GM21619 (cell line): ENCODE measurements around the gene UBTFL1.
"Not testable (repeated sequence)": the region's sequence is repeated elsewhere in the genome, so short reads cannot be mapped to it uniquely, and the experiment has no call there.

Experiments used
- ATAC-seq: cut with Tn5 transposase; IDR thresholded peaks from one replicate; pipeline ENCODE4 v1.9.1; 2021; ENCODE audit not compliant: unreplicated experiment

Gene UBTFL1, protein sequence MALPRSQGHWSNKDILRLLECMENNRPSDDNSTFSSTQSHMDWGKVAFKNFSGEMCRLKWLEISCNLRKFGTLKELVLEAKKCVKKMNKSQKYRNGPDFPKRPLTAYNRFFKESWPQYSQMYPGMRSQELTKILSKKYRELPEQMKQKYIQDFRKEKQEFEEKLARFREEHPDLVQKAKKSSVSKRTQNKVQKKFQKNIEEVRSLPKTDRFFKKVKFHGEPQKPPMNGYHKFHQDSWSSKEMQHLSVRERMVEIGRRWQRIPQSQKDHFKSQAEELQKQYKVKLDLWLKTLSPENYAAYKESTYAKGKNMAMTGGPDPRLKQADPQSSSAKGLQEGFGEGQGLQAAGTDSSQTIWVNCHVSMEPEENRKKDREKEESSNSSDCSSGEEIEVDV

DNA sequence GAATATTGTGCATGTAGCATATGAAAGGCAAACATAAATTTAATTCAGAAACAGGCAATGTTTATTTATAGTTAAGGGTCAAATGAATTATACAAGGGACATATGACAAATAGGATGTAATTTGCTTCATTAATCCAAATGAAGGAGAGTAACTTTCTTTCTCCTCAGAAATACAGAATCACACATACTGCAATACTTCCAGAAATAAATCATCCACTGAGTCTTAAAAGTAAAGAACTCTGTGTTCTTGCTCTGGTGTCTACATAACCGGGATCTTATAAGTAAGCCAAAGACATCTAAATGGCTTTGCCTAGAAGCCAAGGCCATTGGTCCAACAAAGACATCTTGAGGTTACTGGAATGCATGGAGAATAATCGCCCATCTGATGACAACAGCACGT, at the start of gene UBTFL1:
UBTFL1 (plus strand) TSS at position 301 of the 400 bp plus-strand sequence; CDS start at position 301, 0 bp downstream.
- not testable (repeated sequence) for ATAC-seq

DNA sequence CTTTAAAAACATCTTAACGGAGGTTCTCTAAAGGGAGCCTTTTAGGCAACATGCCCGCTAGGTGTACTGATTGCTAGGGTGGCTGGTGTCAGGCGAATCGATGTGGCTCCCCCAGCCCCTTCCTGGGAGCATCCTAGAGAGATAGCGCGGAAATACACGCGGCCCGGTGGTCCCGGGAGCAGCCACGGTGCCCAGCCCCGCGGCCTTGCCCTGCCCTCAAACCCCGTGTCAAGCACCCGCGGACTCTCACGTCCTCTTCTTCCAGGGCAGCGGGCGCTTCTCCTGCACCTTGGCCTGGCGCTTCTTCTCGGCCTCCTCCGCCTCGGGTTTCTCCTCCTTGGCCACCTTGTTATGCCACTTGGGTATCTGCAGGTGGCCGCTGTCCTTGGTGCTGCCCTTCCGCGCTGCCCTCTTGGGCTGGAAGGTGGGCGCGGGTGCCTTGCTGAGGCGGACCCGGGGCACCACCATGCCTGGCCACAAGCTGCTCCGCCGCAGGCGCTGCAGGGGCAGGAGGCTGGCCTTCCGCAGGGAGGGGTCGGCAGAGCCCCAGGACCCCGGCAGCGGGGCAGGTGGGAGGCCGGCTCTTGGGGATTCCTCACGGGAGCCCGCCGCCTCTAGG, 34.0 kb upstream of the UBTFL1 start:
- ATAC-seq = not testable (repeated sequence)

DNA sequence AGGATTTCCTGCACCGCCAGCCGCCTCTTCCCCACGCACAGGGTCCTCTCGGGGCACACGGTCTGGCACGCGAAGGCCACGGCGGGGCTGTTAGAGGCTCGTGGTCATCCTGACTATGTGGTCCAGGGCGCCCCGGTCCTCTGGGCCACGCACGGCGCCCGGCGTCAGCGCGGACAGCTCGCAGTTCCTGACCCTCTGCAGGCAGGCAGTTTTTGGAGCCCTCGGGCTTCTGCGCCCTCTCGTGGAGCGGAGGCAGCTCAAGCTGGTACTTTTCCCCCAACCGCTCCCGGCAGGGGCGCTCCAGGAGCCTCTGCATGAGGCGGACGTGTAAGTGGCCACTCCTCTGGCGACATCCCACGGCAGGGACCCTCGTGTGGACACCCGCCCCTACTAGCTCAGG, 33.4 kb upstream of the UBTFL1 start:
- ATAC-seq = not testable (repeated sequence)

DNA sequence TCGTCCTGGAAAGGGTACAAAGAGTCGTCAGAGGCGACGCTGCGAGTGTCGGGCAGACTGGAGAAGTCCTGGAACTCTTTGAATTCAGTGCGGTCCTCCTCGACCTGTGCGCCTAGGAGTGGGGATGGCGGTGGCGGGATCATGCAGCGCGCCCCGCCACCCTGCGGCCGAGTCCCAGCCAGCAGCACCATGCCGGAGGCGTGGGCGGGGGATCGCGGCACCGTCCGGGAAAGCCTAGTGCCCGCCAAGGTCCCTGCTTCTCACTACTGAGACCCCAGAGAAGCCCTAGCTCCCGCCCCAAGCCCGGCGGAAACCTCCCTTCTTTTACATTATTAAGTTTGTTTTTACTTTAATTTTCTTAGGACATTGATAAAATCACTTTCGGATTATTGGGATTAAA, 32.2 kb upstream of the UBTFL1 start:
- not testable (repeated sequence) for ATAC-seq

DNA sequence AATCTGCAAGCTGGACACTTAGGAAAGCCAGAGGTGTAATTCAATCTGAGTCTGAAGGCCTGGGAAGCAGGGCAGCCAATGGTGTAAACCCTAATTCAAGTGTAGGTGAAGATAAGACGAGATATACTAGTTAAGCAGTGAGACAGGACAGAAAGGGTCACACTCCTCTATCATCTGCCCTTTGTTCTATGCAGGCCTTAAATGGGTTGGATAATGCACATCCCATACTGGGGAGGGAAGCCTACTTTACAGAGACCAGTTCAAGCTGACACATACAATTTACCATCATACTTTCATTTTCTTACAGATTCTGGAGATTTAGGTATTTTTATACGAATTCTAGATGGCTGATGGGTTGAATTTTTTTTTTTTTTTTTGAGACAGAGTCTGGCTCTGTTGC, 3.0 kb downstream of the UBTFL1 start:
- ATAC-seq = not testable (repeated sequence)

DNA sequence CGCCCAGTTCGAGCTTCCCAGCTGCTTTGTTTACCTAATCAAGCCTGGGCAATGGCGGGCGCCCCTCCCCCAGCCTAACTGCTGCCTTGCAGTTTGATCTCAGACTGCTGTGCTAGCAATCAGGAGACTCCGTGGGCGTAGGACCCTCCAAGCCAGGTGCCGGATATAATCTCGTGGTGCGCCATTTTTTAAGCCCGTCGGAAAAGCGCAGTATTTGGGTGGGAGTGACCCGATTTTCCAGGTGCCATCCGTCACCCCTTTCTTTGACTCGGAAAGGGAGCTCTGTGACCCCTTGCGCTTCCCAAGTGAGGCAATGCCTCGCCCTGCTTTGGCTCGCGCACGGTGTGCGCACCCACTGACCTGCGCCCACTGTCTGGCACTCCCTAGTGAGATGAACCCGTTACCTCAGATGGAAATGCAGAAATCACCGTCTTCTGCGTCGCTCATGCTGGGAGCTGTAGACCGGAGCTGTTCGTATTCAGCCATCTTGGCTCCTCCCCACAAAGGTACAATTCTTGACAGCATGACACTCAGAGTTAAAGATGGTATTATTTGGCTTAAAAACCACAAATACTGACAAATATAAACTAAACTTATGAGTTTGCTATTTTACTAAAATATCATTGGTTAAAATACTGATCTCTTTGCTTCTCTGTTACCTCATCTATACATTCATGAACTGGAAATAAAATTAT, 9.6 kb downstream of the UBTFL1 start:
- not testable (repeated sequence) for ATAC-seq

DNA sequence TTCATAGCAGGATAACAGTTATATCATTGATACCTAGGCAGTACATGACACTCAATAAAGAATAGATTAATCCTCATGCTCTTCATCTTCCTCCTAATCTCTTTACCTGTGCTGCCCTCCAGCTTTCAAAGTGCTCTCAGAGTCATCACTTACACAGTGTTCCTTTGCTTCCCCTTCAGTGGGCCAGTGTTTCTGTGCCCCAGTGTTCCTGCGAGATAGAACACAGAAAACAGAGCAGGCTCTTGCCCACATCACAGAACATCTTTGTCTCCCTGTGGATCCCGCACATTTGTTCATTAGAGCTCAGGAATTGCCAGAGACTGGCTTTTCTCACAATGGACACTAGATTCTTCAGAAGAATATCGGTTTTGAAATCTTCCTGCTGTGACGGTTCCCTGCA, 12.5 kb downstream of the UBTFL1 start:
- not testable (repeated sequence) for ATAC-seq

DNA sequence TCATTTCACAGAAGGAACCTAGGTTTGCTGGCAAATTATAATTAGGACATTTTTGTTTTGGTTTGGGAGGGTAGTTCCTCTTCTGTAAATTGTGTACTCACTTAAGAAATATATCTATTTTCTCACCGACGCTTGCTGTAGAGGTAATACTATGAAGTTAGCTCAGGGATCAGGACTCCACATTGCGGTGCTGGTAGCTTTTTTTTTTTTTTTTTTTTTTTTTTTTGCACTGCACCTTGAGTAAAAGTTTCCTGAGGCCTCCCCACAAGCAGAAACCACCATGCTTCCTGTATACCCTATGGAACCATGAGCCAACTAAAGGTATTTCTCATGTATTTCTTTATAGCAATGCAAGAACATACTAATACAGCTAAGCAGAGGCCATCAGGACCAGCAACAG, 14.7 kb downstream of the UBTFL1 start:
- no peak for ATAC-seq

DNA sequence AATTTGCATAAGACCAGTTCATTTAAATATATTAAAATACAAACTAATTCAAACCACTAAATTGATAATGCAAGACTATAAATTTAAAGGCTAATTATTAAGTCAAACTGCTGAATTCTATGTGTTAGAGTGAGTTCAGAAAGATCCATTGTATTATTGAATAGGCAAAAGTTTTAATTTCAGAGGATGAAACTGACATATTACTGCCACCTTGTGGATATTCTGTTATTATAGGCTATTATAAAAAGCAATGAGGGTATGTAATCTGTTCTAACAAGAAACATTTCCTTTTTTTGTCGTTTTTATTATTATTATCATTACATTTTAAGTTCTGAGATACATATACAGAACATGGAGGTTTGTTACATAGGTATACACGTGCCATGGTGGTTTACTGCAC, 27.8 kb downstream of the UBTFL1 start:
- no peak for ATAC-seq

DNA sequence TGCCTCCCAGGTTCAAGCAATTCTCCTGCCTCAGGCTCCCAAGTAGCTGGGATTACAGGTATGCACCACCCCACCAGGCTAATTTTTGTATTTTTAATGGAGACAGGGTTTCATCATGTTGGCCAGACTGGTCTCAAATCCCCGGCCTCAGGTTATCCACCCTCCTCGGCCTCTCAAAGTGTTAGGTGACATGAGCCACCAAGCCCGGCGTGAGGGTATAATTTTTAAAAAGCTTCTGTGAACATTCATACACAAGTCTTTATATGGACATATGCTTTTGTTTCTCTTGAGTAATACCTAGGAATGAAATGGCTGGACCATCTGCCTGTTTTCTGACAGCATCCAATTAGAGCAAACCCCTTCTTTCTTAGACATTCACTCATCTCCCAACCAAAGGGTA, 34.4 kb downstream of the UBTFL1 start:
- ATAC-seq = no peak

DNA sequence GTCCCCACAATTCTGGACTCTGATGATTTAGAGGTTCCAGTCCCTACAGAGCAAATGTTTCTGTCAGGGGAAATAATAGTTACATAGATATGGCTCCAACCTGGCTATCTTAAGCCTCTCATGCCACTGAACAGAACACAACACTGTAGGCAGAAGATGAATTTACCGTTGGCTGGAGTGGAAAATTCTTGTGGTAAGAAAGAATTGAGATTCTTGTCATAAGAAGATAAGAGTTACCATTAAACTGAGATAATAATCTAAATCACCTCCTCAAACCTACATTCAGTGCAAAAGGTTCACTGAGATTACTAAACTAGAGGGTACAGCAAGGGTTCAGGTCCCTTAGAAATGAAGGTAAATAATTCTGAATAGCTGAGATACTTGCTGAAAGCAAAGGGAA, 38.6 kb downstream of the UBTFL1 start:
- no peak for ATAC-seq

DNA sequence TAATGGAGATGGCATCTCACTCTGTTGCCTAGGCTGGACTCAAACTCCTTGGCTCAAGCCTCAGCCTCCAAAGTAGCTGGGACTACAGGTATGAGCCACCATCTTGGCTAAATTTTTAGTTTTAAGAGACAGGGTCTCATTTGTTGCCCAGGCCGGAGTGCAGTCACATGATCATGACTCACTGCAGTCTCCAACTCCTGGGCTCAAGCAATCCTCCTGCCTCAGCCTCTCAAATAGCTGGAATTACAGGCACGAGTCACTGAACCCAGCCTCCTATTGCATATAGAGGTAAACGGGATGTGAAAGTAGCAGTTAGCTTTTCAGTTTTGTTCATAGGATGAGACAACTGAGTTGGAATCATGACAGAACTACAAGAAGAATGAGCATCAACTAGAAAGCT, 39.2 kb downstream of the UBTFL1 start:
- ATAC-seq = no peak

DNA sequence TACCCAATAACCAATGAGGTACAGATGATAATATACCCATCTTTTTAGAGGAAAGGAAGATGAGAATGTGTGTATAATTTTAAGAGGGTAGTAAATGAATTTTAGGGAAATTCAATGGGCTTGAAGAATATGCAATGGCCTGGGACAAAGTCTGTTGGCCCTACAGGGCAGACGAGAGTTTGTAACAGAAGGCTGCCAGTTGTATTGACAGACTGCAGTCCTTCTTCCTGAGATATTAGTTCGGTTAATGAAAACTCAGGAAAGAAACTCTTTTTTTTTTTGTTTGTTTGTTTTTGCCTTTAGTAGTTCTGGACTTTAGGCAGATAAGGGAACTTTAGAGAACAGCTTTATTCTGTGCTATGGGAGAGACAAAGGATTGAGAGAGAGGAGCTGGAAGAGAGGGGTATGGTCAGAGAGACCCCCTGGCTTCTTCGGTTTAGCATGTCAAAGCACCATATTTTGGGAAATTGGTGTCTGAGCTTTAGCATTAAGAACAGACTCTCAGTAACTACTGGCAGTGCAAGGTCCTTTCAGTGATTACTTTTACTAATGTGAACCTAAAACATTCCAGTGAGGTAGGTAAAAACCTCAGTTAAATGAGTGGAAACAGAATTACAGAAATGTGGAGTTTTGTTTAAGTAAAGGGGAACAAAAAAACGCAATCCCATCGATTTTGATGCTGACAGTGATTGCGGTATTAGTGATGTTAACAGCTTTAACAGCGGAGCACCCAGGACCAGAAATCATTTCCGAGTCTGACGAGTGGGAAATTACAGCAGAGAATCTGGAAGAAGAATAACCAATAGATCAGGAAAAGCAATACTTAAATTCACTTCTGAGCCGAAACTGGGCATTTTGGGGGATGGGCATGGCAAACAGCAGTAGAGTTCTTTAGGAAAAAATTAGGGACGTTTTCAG, 48.1 kb downstream of the UBTFL1 start:
- no peak for ATAC-seq

DNA sequence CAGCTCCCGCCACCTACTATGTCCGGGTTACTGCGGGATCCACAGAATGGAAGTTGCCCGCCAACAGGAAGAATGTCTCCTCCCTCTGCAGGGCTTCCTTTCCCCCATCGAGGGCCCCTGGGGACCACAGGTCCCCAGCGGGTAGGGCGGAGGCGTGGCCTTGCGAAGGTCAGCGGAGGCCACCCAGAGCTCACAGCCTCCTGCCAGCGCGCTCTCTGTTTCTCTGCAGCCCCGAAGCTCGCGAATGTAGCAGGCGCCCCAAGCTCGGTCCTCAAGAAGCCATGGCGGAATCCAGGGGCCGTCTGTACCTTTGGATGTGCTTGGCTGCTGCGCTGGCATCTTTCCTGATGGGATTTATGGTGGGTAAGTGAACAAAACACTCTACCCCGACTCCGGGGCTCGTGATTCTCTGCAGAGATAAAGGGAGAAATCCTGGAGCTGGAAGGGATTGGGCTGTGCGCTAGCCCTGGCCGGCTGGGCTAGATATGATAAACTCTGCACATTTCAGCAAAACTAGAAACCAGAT, 48.8 kb downstream of the UBTFL1 start, which contains the start of gene NAALAD2:
NAALAD2 (plus strand) TSS at position 186 of the 526 bp plus-strand sequence; CDS start at position 282, 96 bp downstream.
- ATAC-seq = peak; percentile 92

DNA sequence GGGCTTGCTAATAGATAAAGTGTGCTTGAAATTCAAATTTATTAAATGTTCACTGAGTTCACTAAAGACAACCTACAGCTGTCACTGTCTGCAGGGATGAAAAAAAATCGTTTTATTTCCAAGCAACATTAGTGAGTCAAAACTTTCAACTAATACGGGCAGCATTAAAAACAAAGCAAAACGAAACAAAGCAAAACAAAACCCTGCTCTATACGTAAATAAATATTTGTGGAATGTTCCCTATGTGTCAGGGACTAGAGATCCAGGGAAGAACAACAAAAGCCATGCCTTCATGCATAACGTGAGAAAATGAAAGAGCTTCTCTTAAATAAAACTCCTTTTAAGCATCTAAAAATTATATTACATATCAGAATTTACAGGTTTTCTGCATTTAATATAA, 49.3 kb downstream of the UBTFL1 start:
- ATAC-seq = no peak
